C4-2B (cell line): ENCODE measurements around the gene ZNF516.

Source experiments
- H3K27ac ChIP-seq: fragments of 450-650 bp; 2 replicates; pipeline ENCODE4 v1.5.1; 2017
- CTCF ChIP-seq: fragments of 450-650 bp; conservative IDR thresholded peaks from 2 replicates; pipeline ENCODE4 v1.5.1; 2017; ENCODE audit warnings: mild to moderate bottlenecking
- ZFX ChIP-seq: fragments of 450-650 bp; IDR thresholded peaks from 2 replicates; pipeline ENCODE4 v1.6.1; 2017

ZNF516 gene

DNA sequence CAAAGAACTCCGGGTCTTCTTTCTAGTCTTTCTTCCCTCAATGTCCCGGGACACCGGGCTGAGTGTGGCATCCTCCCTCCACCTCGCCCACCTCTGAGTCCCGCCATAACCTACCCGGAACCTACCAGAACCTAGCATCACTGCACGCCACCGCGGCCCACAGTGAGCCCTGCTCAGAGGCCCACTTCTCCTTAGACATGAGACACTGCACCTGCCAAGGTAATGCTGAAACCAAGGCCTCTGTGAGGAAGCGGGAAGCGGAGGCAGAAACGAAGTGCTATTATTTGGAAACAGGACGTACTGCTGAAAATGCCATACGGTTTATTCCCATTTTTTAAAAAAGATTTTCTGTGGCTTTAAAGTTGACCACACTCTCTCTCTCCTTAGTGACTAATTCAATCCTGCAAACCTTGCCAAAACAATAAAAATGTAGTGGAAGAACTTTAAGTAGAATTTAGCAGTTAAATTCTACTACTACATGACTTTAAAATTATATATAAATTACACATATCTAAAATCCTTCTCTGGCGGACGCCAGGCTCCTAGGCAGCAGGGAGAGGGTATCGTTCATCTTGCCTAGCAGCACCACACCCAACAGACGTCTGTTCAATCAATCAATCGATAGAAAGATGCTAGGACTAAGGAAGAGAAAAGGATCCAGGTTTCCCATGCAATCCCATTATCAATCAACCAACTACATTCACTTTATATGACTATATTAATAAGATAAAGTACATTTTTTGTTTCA lies 82.0 kb downstream of the ZNF516 start:
- no peak overlapping the region for H3K27ac ChIP-seq
- no peak for TF ChIP-seq CTCF
- no peak for TF ChIP-seq ZFX

DNA sequence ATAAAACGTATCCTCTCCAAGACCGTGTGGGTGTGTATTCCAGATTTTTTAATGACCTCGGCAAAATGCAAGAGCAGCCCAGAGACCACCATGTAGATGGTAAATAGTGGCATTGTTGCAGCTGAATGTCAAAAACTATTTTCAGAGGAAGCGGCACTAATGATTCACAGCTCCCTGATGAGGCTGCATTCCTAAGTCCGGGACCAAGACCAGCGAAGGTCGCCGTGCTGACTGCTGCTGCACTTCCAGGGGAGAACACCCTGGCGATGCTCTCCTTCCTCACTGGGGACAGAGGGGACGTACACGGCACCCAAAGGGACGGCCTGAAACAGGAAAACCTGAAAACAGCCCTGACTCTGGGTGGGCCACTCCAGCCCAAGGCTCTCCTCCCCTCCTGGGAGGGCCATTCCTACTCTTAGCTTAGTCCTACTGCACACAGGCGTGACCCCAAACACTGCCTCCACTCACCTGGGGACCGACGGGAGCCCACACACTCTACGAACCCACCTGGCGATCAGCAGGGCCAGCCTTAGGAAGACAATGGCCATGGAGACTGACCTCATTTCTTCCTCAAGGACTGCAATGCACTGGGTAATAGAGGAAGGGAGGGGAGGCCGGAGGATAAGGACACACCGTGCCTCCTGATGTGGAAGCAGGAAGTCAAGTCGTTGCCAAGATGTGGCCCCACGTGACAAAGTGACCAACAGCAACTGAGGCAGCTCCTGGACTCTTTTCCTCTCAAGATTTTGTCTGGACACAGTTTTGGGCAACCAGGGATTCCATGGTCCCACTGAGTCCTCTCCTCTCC lies 82.8 kb downstream of the ZNF516 start:
- no peak for TF ChIP-seq CTCF
- no peak for TF ChIP-seq ZFX
- H3K27ac ChIP-seq: no peak overlapping the region

DNA sequence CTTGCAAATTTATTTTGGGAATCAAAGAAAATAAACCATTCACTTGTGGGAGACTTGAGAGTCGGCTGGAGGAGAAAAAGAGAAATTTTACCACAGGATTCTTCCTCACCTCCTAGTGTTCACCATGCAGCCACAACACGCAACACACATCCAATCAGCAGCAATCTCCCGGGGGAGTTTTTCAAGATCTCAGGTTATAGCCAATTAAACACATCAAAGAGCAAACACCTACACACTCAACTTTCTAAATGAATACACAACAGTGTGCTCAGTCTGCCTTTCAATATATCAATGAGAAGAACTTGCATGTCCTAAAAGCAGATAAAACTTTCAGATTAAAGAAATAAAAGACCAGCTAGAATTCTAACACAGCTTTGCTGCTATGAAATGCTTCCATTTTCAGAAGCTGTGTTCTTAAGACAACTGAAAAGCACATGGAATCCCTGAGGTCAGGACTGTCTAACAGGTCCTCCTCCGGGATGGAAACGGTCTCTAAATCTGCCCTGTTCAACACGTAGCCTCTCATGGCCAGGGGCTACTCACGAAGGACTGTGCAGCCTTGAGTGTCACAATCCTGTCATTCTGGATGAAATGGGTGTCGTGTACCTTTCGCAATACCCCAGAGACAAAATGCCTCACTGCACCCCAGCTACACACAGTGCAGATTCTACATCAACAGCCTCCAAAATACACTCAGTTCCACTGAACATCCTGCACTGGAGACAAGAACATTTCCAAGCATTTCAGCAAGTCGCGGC lies 84.2 kb downstream of the ZNF516 start:
- TF ChIP-seq CTCF (no peak), ZFX (no peak)
- no peak overlapping the region for H3K27ac ChIP-seq

DNA sequence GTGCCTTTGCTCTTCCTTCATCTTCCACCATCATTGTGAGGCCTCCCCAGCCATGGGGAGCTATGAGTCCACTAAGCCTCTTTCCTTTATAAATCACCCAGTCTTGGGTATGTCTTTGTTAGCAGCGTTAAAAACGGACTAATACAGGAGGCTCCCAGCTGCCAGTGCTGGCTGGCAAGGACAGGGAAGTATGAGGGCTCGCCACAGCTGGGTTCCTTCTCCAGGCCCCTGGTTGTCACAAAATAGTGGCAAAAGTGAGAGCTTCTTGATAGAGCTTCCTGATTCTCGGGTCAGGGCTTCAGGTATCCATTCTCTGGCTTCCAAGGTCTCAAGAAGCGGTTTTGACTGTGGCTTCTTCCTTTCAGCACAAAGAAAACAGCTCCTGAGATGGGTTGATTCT lies 85.0 kb downstream of the ZNF516 start:
- H3K27ac ChIP-seq: no peak overlapping the region
- no peak for TF ChIP-seq ZFX
- TF ChIP-seq CTCF: no peak

DNA sequence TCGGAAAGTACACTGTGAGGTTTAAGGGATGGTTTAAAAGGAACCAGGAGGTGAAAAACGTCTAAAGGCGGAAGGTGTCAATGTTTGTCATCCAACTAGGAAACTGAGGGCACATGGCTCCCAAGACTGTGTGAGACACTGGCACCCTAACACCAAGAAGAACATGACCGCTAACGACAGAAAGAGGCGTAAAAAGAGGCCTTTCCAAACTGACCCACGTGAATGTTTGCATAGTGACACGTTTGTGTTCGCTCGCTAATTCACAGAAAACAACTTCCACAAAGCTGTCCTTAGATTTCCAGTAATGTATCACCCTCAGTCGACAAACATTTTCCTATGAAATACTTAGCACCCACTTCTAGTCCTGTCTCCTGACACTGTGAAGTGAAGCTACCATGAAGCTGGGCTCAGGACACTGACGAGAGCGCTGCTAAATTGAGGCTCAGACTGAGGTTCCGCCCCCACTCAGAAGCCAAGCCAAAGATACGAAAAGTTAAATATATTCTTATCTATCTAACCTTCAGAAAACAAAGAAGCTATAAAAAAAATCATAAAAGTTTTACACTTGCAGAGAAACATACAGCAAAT lies 86.5 kb downstream of the ZNF516 start:
- no peak overlapping the region for H3K27ac ChIP-seq
- TF ChIP-seq ZFX (no peak), CTCF (no peak)

- no peak for TF ChIP-seq CTCF
- TF ChIP-seq ZFX: no peak
- no peak overlapping the region for H3K27ac ChIP-seq
Measured at GRCh38 chr18:76407681-76408080, 87.4 kb downstream of the ZNF516 start.
